K562 treated with DMSO at 1 percent for 48 hours (cell line): Measurements from ENCODE around the gene SPRR2B. TPM values are rescaled to one million over a fixed set of nuclear protein-coding genes. Genes with fewer than 3 reads are reported as not detected.

Experiments used
- total RNA-seq: library from RNA; unstranded; fragments of 300-600 nt; gene quantifications from 2 replicates; pipeline ENCODE4 v1.2.3, GENCODE V29; 2022; ENCODE audit warnings: low replicate concordance; ENCODE audit errors: extremely low read depth

Gene SPRR2B
- not detected in 2 replicates for total RNA-seq

GRCh38 chr1:153071511-153071910 is at the start of gene SPRR2B:
SPRR2B (minus strand) TSS chr1:153071611; CDS start chr1:153070839, 772 bp downstream.

GRCh38 chr1:153113416-153113815 is 42.0 kb upstream of the SPRR2B start, which contains the start of gene SPRR2F:
SPRR2F (minus strand) TSS chr1:153113516; CDS start chr1:153112733, 783 bp downstream.

GRCh38 chr1:153094426-153094825 is 23.0 kb upstream of the SPRR2B start, which contains the start of gene SPRR2E:
SPRR2E (minus strand) TSS chr1:153094526; CDS start chr1:153093751, 775 bp downstream.

GRCh38 chr1:153057375-153057774 is 14.0 kb downstream of the SPRR2B start, which contains the start of gene SPRR2A:
SPRR2A (minus strand) TSS chr1:153057512; CDS start chr1:153056735, 777 bp downstream.

GRCh38 chr1:153040950-153041631 is 30.3 kb downstream of the SPRR2B start, which contains the start of gene SPRR2D:
SPRR2D (minus strand) TSS chr1:153041120; CDS start chr1:153040346, 774 bp downstream.

GRCh38 chr1:153030895-153031294 is 40.5 kb downstream of the SPRR2B start, which contains the start of gene SPRR1B:
SPRR1B (plus strand) TSS chr1:153031203; CDS start chr1:153032346, 1,143 bp downstream.

Other genes starting within 250 kb of the SPRR2B start
- not detected in 2 replicates for gene LCE1A, start 244.1 kb downstream of the SPRR2B start, total RNA-seq
- gene LCE6A, start 228.8 kb downstream of the SPRR2B start, total RNA-seq, result not detected in 2 replicates
- not detected in 2 replicates for gene LCE7A, start 211.6 kb downstream of the SPRR2B start, total RNA-seq
- not detected in 2 replicates for gene SMCP, start 193.3 kb downstream of the SPRR2B start, total RNA-seq
- gene IVL, start 163.1 kb downstream of the SPRR2B start, total RNA-seq, result not detected in 2 replicates
- not detected in 2 replicates for gene SPRR5, start 124.4 kb downstream of the SPRR2B start, total RNA-seq
- not detected in 2 replicates for gene SPRR4, start 101.0 kb downstream of the SPRR2B start, total RNA-seq
- not detected in 2 replicates for gene SPRR1A, start 87.5 kb downstream of the SPRR2B start, total RNA-seq
- not detected in 2 replicates for gene SPRR3, start 69.9 kb downstream of the SPRR2B start, total RNA-seq
- not detected in 2 replicates for gene SPRR1B, start 40.4 kb downstream of the SPRR2B start, total RNA-seq
- gene SPRR2D, start 30.5 kb downstream of the SPRR2B start, total RNA-seq, result not detected in 2 replicates
- gene SPRR2A, start 14.1 kb downstream of the SPRR2B start, total RNA-seq, result not detected in 2 replicates
- gene SPRR2E, start 22.9 kb upstream of the SPRR2B start, total RNA-seq, result not detected in 2 replicates
- not detected in 2 replicates for gene SPRR2F, start 41.9 kb upstream of the SPRR2B start, total RNA-seq
- not detected in 2 replicates for gene SPRR2G, start 79.3 kb upstream of the SPRR2B start, total RNA-seq
- not detected in 2 replicates for gene LELP1, start 131.8 kb upstream of the SPRR2B start, total RNA-seq
- not detected in 2 replicates for gene PRR9, start 146.0 kb upstream of the SPRR2B start, total RNA-seq
- gene LORICRIN, start 188.1 kb upstream of the SPRR2B start, total RNA-seq, result not detected in 2 replicates
- gene PGLYRP3, start 241.3 kb upstream of the SPRR2B start, total RNA-seq, result not detected in 2 replicates